ENCODE measurements around the gene EXOC3L2.

GRCh38 chr19:45249261-45250033 lies 4.2 kb upstream of the EXOC3L2 start:
- TF ChIP-seq CTCF (IDR thresholded peaks at IDR 0.05; ENCODE audit: low read length) (no peak), EZH2 (IDR thresholded peaks at IDR 0.05; ENCODE audit: borderline replicate concordance, low read length) (no peak)

Measured in OCI-LY1 (cell line).